IMR-90 (cell line): ENCODE data around the gene CEBPB. TPM values are rescaled to one million over a fixed set of nuclear protein-coding genes. Genes with fewer than 3 reads are reported as not detected.
A peak's percentile ranks its signal among the peaks of the same experiment; 100 is the strongest.

Source experiments
- ATAC-seq: fragments of 200-7000 bp; cut with Tn5 transposase; 2 replicates; pipeline ENCODE4 v1.9.1; 2020; ENCODE audit warnings: low read depth, mild to moderate bottlenecking, moderate library complexity
- BruUV-seq: library from RNA; stranded (reverse); fragments of 400-500 nt; replicated peaks from 2 replicates; lab custom pipeline; 2021; lab: Mats Ljungman, UMichigan
- CTCF ChIA-PET: fragments of 300-600 bp; formaldehyde crosslinking; extraction: SDS; loops from one replicate; lab custom pipeline; 2021; ENCODE audit warnings: antibody characterized with exemption; lab: Yijun Ruan, JAX
- POLR2A ChIA-PET: fragments of 300-600 bp; sonication (Branson Sonifier 250); formaldehyde crosslinking; loops from one replicate; lab custom pipeline; 2022; ENCODE audit warnings: antibody characterized with exemption; ENCODE audit not compliant: unreplicated experiment; lab: Charles Lee
- DNase-seq: peaks from one replicate; pipeline ENCODE4 v3.0.0; 2013
- H2AFZ ChIP-seq: replicated peaks from 2 replicates; pipeline ENCODE3; 2013; ENCODE audit warnings: low read length, mild to moderate bottlenecking; ENCODE audit not compliant: poor library complexity
- H2AK5ac ChIP-seq: 2 replicates; pipeline ENCODE4 v1.6.1; 2013; ENCODE audit warnings: low read depth, low read length, inconsistent platforms
- H2AK9ac ChIP-seq: replicated peaks from 2 replicates; pipeline ENCODE3; 2013; ENCODE audit warnings: mild to moderate bottlenecking, low read depth, low read length, moderate library complexity; ENCODE audit not compliant: poor library complexity
- H2BK120ac ChIP-seq: 2 replicates; pipeline ENCODE4 v1.6.1; 2013; ENCODE audit warnings: low read depth, low read length, inconsistent platforms
- H2BK15ac ChIP-seq: 3 replicates; pipeline ENCODE4 v1.6.1; 2013; ENCODE audit warnings: low read depth, low read length, inconsistent platforms
- H2BK20ac ChIP-seq: 2 replicates; pipeline ENCODE4 v1.6.1; 2013; ENCODE audit warnings: low read depth, mild to moderate bottlenecking, inconsistent platforms, low read length, moderate library complexity
- H2BK5ac ChIP-seq: 2 replicates; pipeline ENCODE4 v1.6.1; 2013; ENCODE audit warnings: mild to moderate bottlenecking, low read depth, low read length, inconsistent platforms; ENCODE audit not compliant: poor library complexity, severe bottlenecking
- H3K14ac ChIP-seq: replicated peaks from 2 replicates; pipeline ENCODE4 v1.6.1; 2013; ENCODE audit warnings: low read depth, low read length, inconsistent platforms
- H3K18ac ChIP-seq: 2 replicates; pipeline ENCODE4 v1.6.1; 2013; ENCODE audit warnings: low read depth, low read length, control low read depth
- H3K23ac ChIP-seq: 2 replicates; pipeline ENCODE4 v1.6.1; 2013; ENCODE audit warnings: low read depth, low read length, inconsistent platforms
- H3K27ac ChIP-seq: 2 replicates; pipeline ENCODE4 v1.5.1; 2013; ENCODE audit warnings: mild to moderate bottlenecking, control low read depth, low read length; ENCODE audit not compliant: insufficient read depth
- H3K27me3 ChIP-seq: 2 replicates; pipeline ENCODE4 v1.6.1; 2013; ENCODE audit warnings: low read length; ENCODE audit not compliant: control insufficient read depth, insufficient read depth
- H3K36me3 ChIP-seq: 2 replicates; pipeline ENCODE4 v1.6.1; 2013; ENCODE audit warnings: low read length, mixed read lengths; ENCODE audit not compliant: control insufficient read depth, insufficient read depth
- H3K4ac ChIP-seq: 2 replicates; pipeline ENCODE4 v1.6.1; 2013; ENCODE audit warnings: low read depth, low read length, inconsistent platforms
- H3K4me1 ChIP-seq: 2 replicates; pipeline ENCODE4 v1.6.1; 2013; ENCODE audit warnings: low read length, mixed read lengths; ENCODE audit not compliant: control insufficient read depth, insufficient read depth
- H3K4me2 ChIP-seq: 2 replicates; pipeline ENCODE4 v1.6.1; 2013; ENCODE audit warnings: low read depth, mild to moderate bottlenecking, control low read depth, low read length, moderate library complexity
- H3K4me3 ChIP-seq: 2 replicates; pipeline ENCODE4 v1.5.1; 2013; ENCODE audit warnings: low read depth, mild to moderate bottlenecking, control low read depth, low read length, moderate library complexity; ENCODE audit not compliant: insufficient read depth
- H3K56ac ChIP-seq: 2 replicates; pipeline ENCODE4 v1.6.1; 2013; ENCODE audit warnings: low read length, inconsistent platforms; ENCODE audit not compliant: insufficient read depth; ENCODE audit errors: extremely low read depth
- H3K79me1 ChIP-seq, 2 experiments: 2 replicates each; pipeline ENCODE4 v1.6.1; 2013; ENCODE audit warnings: low read length in 2 of 2, inconsistent platforms in 1 of 2, low read depth in 1 of 2
- H3K9ac ChIP-seq: 2 replicates; pipeline ENCODE4 v1.6.1; 2013; ENCODE audit warnings: low read depth, low read length, control low read depth
- H3K9me1 ChIP-seq: 2 replicates; pipeline ENCODE4 v1.6.1; 2013; ENCODE audit warnings: low read length, inconsistent platforms; ENCODE audit not compliant: insufficient read depth
- H3K9me3 ChIP-seq: 2 replicates; pipeline ENCODE4 v1.6.1; 2013; ENCODE audit warnings: low read length; ENCODE audit not compliant: control insufficient read depth, insufficient read depth
- H4K20me1 ChIP-seq: 2 replicates; pipeline ENCODE4 v1.6.1; 2013; ENCODE audit warnings: low read length, inconsistent platforms; ENCODE audit not compliant: insufficient read depth
- H4K5ac ChIP-seq: 2 replicates; pipeline ENCODE4 v1.6.1; 2013; ENCODE audit warnings: mild to moderate bottlenecking, low read depth, low read length, control low read depth
- H4K8ac ChIP-seq, 2 experiments: 2 replicates each; pipeline ENCODE4 v1.6.1; 2013; ENCODE audit warnings: low read depth in 2 of 2, low read length in 2 of 2, control low read depth in 1 of 2, inconsistent platforms in 1 of 2
- H4K91ac ChIP-seq: 2 replicates; pipeline ENCODE4 v1.6.1; 2013; ENCODE audit warnings: low read depth, low read length, inconsistent platforms; ENCODE audit not compliant: insufficient read depth
- CTCF ChIP-seq: conservative IDR thresholded peaks from 2 replicates; pipeline ENCODE4 v1.5.1; 2012; ENCODE audit warnings: mild to moderate bottlenecking, low read depth, low read length, improper control_type of control experiment
- POLR2A ChIP-seq: IDR thresholded peaks from 2 replicates; pipeline ENCODE4 v1.6.1; 2012; ENCODE audit warnings: mild to moderate bottlenecking, low read depth, low read length
- RAD21 ChIP-seq: IDR thresholded peaks from 2 replicates; pipeline ENCODE4 v1.6.1; 2012; ENCODE audit warnings: low read length, improper control_type of control experiment
- WGBS, 2 experiments: methylation state at CpG; one replicate each; pipeline versions ENCODE4 v1.1.5 to v1.1.7; 2013; ENCODE audit warnings: missing lambda C conversion rate in 2 of 2; ENCODE audit not compliant: insufficient read length in 1 of 2; ENCODE audit errors: extremely low coverage in 2 of 2; 5-methylcytosine and 5-hydroxymethylcytosine counted together
- dilution Hi-C: fragments of 300-500 bp; cut with HindIII; formaldehyde crosslinking; loops from one replicate; pipeline ENCODE4 v1.14.3; 2018; ENCODE audit warnings: low sequenced_read_pairs; ENCODE audit not compliant: unreplicated experiment
- in situ Hi-C: fragments of 300-500 bp; cut with MboI; formaldehyde crosslinking; loops from 3 replicates; pipeline ENCODE4 v1.14.3; 2019; ENCODE audit warnings: low sequenced_read_pairs, inconsistent platforms, mixed read lengths
- intact Hi-C: fragments of 100-400 bp; cut with micrococcal nuclease; formaldehyde crosslinking; loops from 2 replicates; pipeline ENCODE4 v1.10.0; 2022
- polyA plus RNA-seq, 3 experiments: library from polyadenylated mRNA; depleted of rRNA; stranded (reverse); fragments of >200 nt; gene quantifications; 2 replicates each; pipeline ENCODE4 v1.2.3, GENCODE V29; 2012; ENCODE audit warnings: low replicate concordance in 1 of 3
- total RNA-seq: library from RNA; depleted of rRNA; stranded (reverse); fragments of >200 nt; gene quantifications from 2 replicates; pipeline ENCODE4 v1.2.3, GENCODE V29; 2012

The CEBPB gene
- total and polyA plus RNA-seq, 2 of the 4 experiments (the other 2 are of a cell fraction) = 3.4 to 17.4 TPM

DNA sequence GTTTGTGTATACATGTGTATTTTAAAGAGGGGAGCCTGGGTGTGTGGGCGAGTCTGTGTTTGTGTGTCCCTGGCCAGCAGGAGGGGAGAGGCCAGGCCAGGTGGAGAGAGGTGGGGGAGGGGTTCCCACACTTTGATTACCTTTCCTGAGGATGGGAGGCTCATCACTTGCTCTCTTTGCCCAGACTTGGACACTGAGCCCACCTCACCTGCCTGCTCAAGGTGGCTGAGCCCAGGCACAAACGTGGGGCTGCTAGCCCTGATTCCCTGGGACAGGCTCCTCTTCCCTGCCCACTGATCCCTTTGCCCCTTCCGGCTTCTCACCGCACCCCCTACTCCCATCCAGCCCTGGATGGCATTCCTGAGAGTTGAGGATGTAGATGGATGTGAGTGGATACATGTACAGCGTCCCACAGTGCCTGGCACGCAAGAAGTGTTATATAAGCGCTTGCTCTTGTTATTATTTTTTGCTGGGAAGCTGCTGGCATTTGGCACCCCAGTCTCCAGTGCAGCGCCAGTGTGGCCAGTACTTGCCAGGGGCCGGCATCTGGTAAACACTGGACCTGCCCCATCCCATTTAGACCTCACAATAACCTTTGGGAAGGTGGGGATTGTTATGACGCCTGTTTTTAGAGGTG is 2.7 kb downstream of the CEBPB start:
- H3K36me3 ChIP-seq = peaks cover 30% of the 10 kb centered on the region
- CTCF ChIA-PET = no interaction called here
- H3K9me3 ChIP-seq = no peaks in the 10 kb centered on the region
- 18% methylated on average over 2 of the region's 10 CpGs; no CpG with 5 or more reads in 1 of the 2 experiments for WGBS, 2 experiments
- intact Hi-C loops (loop anchor here (2.0 to 5.0 kb wide), 3 partner anchors 31 to 99 kb away; no protein-coding TSS in a partner anchor), dilution Hi-C loops (no loop called here), in situ Hi-C loops (loop anchor here (5.0 kb wide), 2 partner anchors 114 to 189 kb away; no protein-coding TSS in a partner anchor)
- H4K5ac ChIP-seq = peak overlapping the region; percentile 38
- H3K27ac ChIP-seq = peak overlapping the region; percentile 98
- peak overlapping the region; percentile 85 for H3K18ac ChIP-seq
- peak overlapping the region; percentile 70 to 84 for H4K8ac ChIP-seq
- H4K20me1 ChIP-seq = peaks cover 54% of the 10 kb centered on the region
- peak overlapping the region; percentile 95 for H3K4me3 ChIP-seq
- peak overlapping the region; percentile 94 for H2AK5ac ChIP-seq
- peak overlapping the region; percentile 47; the same call in 1 of the 2 replicates for H2BK20ac ChIP-seq
- peak; percentile 8 for TF ChIP-seq RAD21
- TF ChIP-seq POLR2A = peak; percentile 69
- no peak for TF ChIP-seq CTCF
- peaks cover 10% of the 10 kb centered on the region for H3K9me1 ChIP-seq
- POLR2A ChIA-PET = interaction anchor here (0.6 kb wide), 1 partner anchor 16 kb away, joined by 3 read pairs; no protein-coding TSS in a partner anchor
- peaks cover 11% of the 10 kb centered on the region for H3K4me1 ChIP-seq
- H2BK120ac ChIP-seq = peak overlapping the region; percentile 48
- ATAC-seq (no peak), DNase-seq (peak; percentile 73)
- peak overlapping the region; percentile 76; the same call in 2 of the 3 replicates for H2BK15ac ChIP-seq
- H3K27me3 ChIP-seq = no peaks in the 10 kb centered on the region
- peaks cover 8 to 53% of the 10 kb centered on the region in 2 experiments for H3K79me1 ChIP-seq
- peak overlapping the region; percentile 93 for H3K56ac ChIP-seq
- peak overlapping the region; percentile 82 for H2BK5ac ChIP-seq
- peak overlapping the region; percentile 87 for H3K4ac ChIP-seq
- H2AK9ac ChIP-seq = peak overlapping the region; percentile 59
- H2AFZ ChIP-seq = peak overlapping the region; percentile 9
- H3K14ac ChIP-seq = peak overlapping the region; percentile 99
- peak overlapping the region; percentile 99 for H3K9ac ChIP-seq
- peak overlapping the region; percentile 69 for H4K91ac ChIP-seq
- BruUV-seq = no TSS peak
- H3K23ac ChIP-seq = peak overlapping the region; percentile 93
- H3K4me2 ChIP-seq = peak overlapping the region; percentile 81
